Endothelial cell of umbilical vein (primary cell): ENCODE results near the gene MAP4K4. TPM values are rescaled to one million over a fixed set of nuclear protein-coding genes. Genes with fewer than 3 reads are reported as not detected.

Experiments used
- BruUV-seq: library from RNA; stranded (reverse); fragments of 400-500 nt; replicated peaks from 2 replicates; lab custom pipeline; 2021; lab: Mats Ljungman, UMichigan
- CTCF ChIA-PET: fragments of 300-600, 350-600 bp; sonication (Branson Sonifier 250); formaldehyde crosslinking; loops from one replicate; lab custom pipeline; 2021; ENCODE audit warnings: antibody characterized with exemption, inconsistent platforms; lab: Charles Lee
- POLR2A ChIA-PET: fragments of 300-600, 350-600 bp; sonication (Branson Sonifier 250); formaldehyde crosslinking; loops from one replicate; lab custom pipeline; 2021; ENCODE audit warnings: antibody characterized with exemption, inconsistent platforms; lab: Charles Lee
- DNase-seq: peaks from one replicate; pipeline ENCODE4 v3.0.0-alpha.2; 2011; ENCODE audit warnings: low read depth, low spot score
- FAIRE-seq: peaks from 2 replicates; lab custom pipeline; 2011; peaks lifted over from hg19 to GRCh38; lab: Jason Lieb, UNC
- H2AFZ ChIP-seq: 2 replicates; pipeline ENCODE4 v1.6.0; 2012; ENCODE audit warnings: low read depth, low read length, control low read depth, inconsistent platforms
- H3K27ac ChIP-seq: 2 replicates; pipeline ENCODE4 v1.5.1; 2011; ENCODE audit warnings: low read depth, mild to moderate bottlenecking, control low read depth, low read length, moderate library complexity; ENCODE audit not compliant: insufficient read depth
- H3K27me3 ChIP-seq, 2 experiments: 2 replicates each; pipeline versions ENCODE4 v1.6.0 to v1.6.1; 2011; ENCODE audit warnings: low read length in 2 of 2, mixed read lengths in 1 of 2; ENCODE audit not compliant: control insufficient read depth in 2 of 2, insufficient read depth in 2 of 2
- H3K36me3 ChIP-seq, 2 experiments: 2 replicates in 1 of 2; 3 replicates in 1 of 2; pipeline ENCODE4 v1.5.1; 2011; ENCODE audit warnings: low read length in 2 of 2, mild to moderate bottlenecking in 1 of 2, moderate library complexity in 1 of 2; ENCODE audit not compliant: control insufficient read depth in 2 of 2, insufficient read depth in 2 of 2; ENCODE audit errors: extremely low read depth in 1 of 2
- H3K4me1 ChIP-seq: 3 replicates; pipeline ENCODE4 v1.5.1; 2011; ENCODE audit warnings: mild to moderate bottlenecking, low read length; ENCODE audit not compliant: control insufficient read depth, insufficient read depth; ENCODE audit errors: extremely low read depth
- H3K4me2 ChIP-seq: 2 replicates; pipeline ENCODE4 v1.6.1; 2011; ENCODE audit warnings: low read length, control low read depth, mixed read lengths; ENCODE audit not compliant: insufficient read depth
- H3K4me3 ChIP-seq, 3 experiments: fragments of 200-600 bp in 1 of 3; sonication (generic), shearing (Covaris generic) in 1 of 3; replicated peaks in 1 of 3; 2 replicates each; pipeline ENCODE4 v1.5.1; 2011 to 2016; ENCODE audit warnings: control low read depth in 3 of 3, low read length in 3 of 3, mild to moderate bottlenecking in 2 of 3, inconsistent platforms in 1 of 3, low read depth in 1 of 3, moderate library complexity in 1 of 3; ENCODE audit not compliant: insufficient read depth in 1 of 3
- H3K79me2 ChIP-seq: 2 replicates; pipeline ENCODE4 v1.6.0; 2012; ENCODE audit warnings: low read length, inconsistent platforms; ENCODE audit not compliant: control insufficient read depth, insufficient read depth
- H3K9ac ChIP-seq: replicated peaks from 2 replicates; pipeline ENCODE3; 2011; ENCODE audit warnings: low read length, control low read depth; ENCODE audit not compliant: insufficient read depth; ENCODE audit errors: extremely low read depth
- H3K9me1 ChIP-seq: replicated peaks from 3 replicates; pipeline ENCODE4 v1.6.0; 2011; ENCODE audit warnings: mild to moderate bottlenecking, low read length; ENCODE audit not compliant: control insufficient read depth, insufficient read depth; ENCODE audit errors: extremely low read depth
- H3K9me3 ChIP-seq: replicated peaks from 2 replicates; pipeline ENCODE4 v1.5.1; 2012; ENCODE audit warnings: low read length, inconsistent platforms; ENCODE audit not compliant: control insufficient read depth, insufficient read depth
- H4K20me1 ChIP-seq: replicated peaks from 2 replicates; pipeline ENCODE3; 2011; ENCODE audit warnings: mild to moderate bottlenecking, low read length; ENCODE audit not compliant: control insufficient read depth, insufficient read depth; ENCODE audit errors: extremely low read depth
- EZH2 ChIP-seq: IDR thresholded peaks from 2 replicates; pipeline ENCODE4 v1.6.1; 2012; ENCODE audit warnings: borderline replicate concordance, low read depth, mild to moderate bottlenecking, moderate library complexity, low read length, inconsistent platforms; ENCODE audit not compliant: severe bottlenecking
- FOS ChIP-seq: IDR thresholded peaks from 2 replicates; pipeline ENCODE4 v1.6.1; 2011; ENCODE audit warnings: mild to moderate bottlenecking, low read length, moderate library complexity, borderline replicate concordance; ENCODE audit not compliant: insufficient read depth
- GATA2 ChIP-seq: IDR thresholded peaks from 2 replicates; pipeline ENCODE4 v1.7.0; 2011; ENCODE audit warnings: low read depth, mild to moderate bottlenecking, moderate library complexity, mixed read lengths, low read length; ENCODE audit not compliant: insufficient read length, insufficient read depth
- JUN ChIP-seq: IDR thresholded peaks from 2 replicates; pipeline ENCODE4 v1.6.1; 2011; ENCODE audit warnings: borderline replicate concordance, low read depth; ENCODE audit not compliant: insufficient read length, insufficient read depth
- MYC ChIP-seq: IDR thresholded peaks from one replicate; pipeline ENCODE4 v1.6.1; 2011; ENCODE audit warnings: mild to moderate bottlenecking, low read depth, low read length
- POLR2A ChIP-seq: IDR thresholded peaks from 2 replicates; pipeline ENCODE4 v1.6.1; 2012; ENCODE audit warnings: low read depth, mild to moderate bottlenecking, control low read depth, low read length
- POLR2AphosphoS5 ChIP-seq: IDR thresholded peaks from 2 replicates; pipeline ENCODE4 v1.6.1; 2012; ENCODE audit warnings: low read depth, mild to moderate bottlenecking, control low read depth, low read length, moderate library complexity; ENCODE audit not compliant: insufficient read depth
- dilution Hi-C: fragments of 300-500 bp; cut with MboI; formaldehyde crosslinking; loops from one replicate; pipeline ENCODE4 v1.15.0; 2019; ENCODE audit warnings: low sequenced_read_pairs; ENCODE audit not compliant: extremely low pct_ligation_motif_present
- intact Hi-C: fragments of 100-400 bp; cut with micrococcal nuclease; formaldehyde crosslinking; loops from one replicate; pipeline ENCODE4 v1.10.0; 2022
- polyA plus RNA-seq, 4 experiments: library from polyadenylated mRNA; depleted of rRNA in 3 of 4; stranded (reverse) in 3 of 4; unstranded in 1 of 4; fragments of >200 nt; gene quantifications; 2 replicates each; pipeline versions ENCODE4 v1.2.1 to v1.2.3, GENCODE V29; 2011 to 2012; ENCODE audit warnings: missing spikeins in 1 of 4
- total RNA-seq: library from RNA; stranded (reverse); gene quantifications from 2 replicates; pipeline ENCODE4 v1.2.3, GENCODE V29; 2021

MAP4K4 gene
- total and polyA plus RNA-seq, 2 donors (not counting 3 experiments of a cell fraction or from before 2014, with no cell fraction given), result 79.4 to 269 TPM

- Histone ChIP-seq H3K9me3 (no peaks in the 10 kb centered on the region), H3K9ac (peak overlapping the region; percentile 12), H4K20me1 (peaks cover 12% of the 10 kb centered on the region), H3K4me1 (peaks cover 41% of the 10 kb centered on the region), H3K27ac (peak overlapping the region; percentile 13), H3K36me3 (no peaks in the 10 kb centered on the region), H2AFZ (no peak overlapping the region), H3K79me2 (peaks cover 94% of the 10 kb centered on the region), H3K27me3 (no peaks in the 10 kb centered on the region), H3K9me1 (no peaks in the 10 kb centered on the region), H3K4me2 (peak overlapping the region; percentile 32), H3K4me3 (no peak overlapping the region)
- FAIRE-seq (peak; percentile 95), DNase-seq (peak; percentile 68)
- intact Hi-C loops (no loop called here), dilution Hi-C loops (no loop called here)
- BruUV-seq, result no TSS peak
- no peak for TF ChIP-seq JUN
- peak; percentile 30 for TF ChIP-seq POLR2AphosphoS5
- CTCF ChIA-PET, result interaction anchor here (0.8 to 2.5 kb wide), 11 partner anchors 11 to 400 kb away, joined by 3 to 11 read pairs (median 3); no protein-coding TSS in a partner anchor
- POLR2A ChIA-PET, result no interaction called here
These were observed 44.4 kb downstream of the MAP4K4 start for GRCh38 chr2:101741775-101742520.

GRCh38 chr2:101742547-101742946 is 45.0 kb downstream of the MAP4K4 start:
- Histone ChIP-seq H3K4me2 (peak overlapping the region; percentile 32), H3K9me1 (no peaks in the 10 kb centered on the region), H3K9me3 (no peaks in the 10 kb centered on the region), H2AFZ (no peak overlapping the region), H3K4me3 (no peak overlapping the region), H3K27me3 (no peaks in the 10 kb centered on the region), H3K27ac (peak overlapping the region; percentile 13), H3K36me3 (no peaks in the 10 kb centered on the region), H4K20me1 (peaks cover 12% of the 10 kb centered on the region), H3K9ac (peak overlapping the region; percentile 12), H3K79me2 (peaks cover 94% of the 10 kb centered on the region), H3K4me1 (peaks cover 42% of the 10 kb centered on the region)
- dilution Hi-C loops (no loop called here), intact Hi-C loops (no loop called here)
- no peak for TF ChIP-seq GATA2
- no peak for TF ChIP-seq EZH2
- no peak for TF ChIP-seq JUN
- no peak for TF ChIP-seq FOS
- TF ChIP-seq POLR2A, result no peak
- TF ChIP-seq MYC, result no peak
- CTCF ChIA-PET, result interaction anchor here (0.8 to 2.5 kb wide), 10 partner anchors 10 to 323 kb away, joined by 3 to 11 read pairs (median 3); no protein-coding TSS in a partner anchor
- DNase-seq (no peak), FAIRE-seq (no peak)
- no TSS peak for BruUV-seq
- POLR2A ChIA-PET, result no interaction called here
